Left lung (tissue), 10 donors: ENCODE data around the gene DNAH10. TPM values are rescaled to one million over a fixed set of nuclear protein-coding genes. Genes with fewer than 3 reads are reported as not detected.

ENCODE experiments used
- ATAC-seq: fragments of 200-7000 bp; cut with Tn5 transposase; one replicate; pipeline ENCODE4 v1.9.1; 2020; ENCODE audit warnings: moderate library complexity
- DNase-seq, 4 donors: peaks; one replicate each; pipeline ENCODE4 v3.0.0-alpha.2; 2013 to 2020
- H3K27ac ChIP-seq, 2 donors: fragments of 200-600 bp; sonication (generic) in 1 of 2; one replicate each; pipeline versions ENCODE4 v1.5.0 to v1.8.0; 2020 to 2021
- H3K27me3 ChIP-seq, 2 donors: fragments of 200-600 bp; sonication (generic) in 1 of 2; one replicate each; pipeline versions ENCODE4 v1.5.0 to v1.8.0; 2020 to 2021
- H3K36me3 ChIP-seq, 2 donors: fragments of 200-600 bp; sonication (generic) in 1 of 2; one replicate each; pipeline versions ENCODE4 v1.5.0 to v1.8.0; 2020 to 2021
- H3K4me1 ChIP-seq, 2 donors: fragments of 200-600 bp; one replicate each; pipeline ENCODE4 v1.8.0; 2021
- H3K4me3 ChIP-seq, 2 donors: fragments of 200-600 bp; sonication (generic) in 1 of 2; one replicate each; pipeline versions ENCODE4 v1.5.0 to v1.8.0; 2020 to 2021; ENCODE audit warnings: mild to moderate bottlenecking in 1 of 2
- H3K9me3 ChIP-seq, 2 donors: fragments of 200-600 bp; sonication (generic) in 1 of 2; one replicate each; pipeline versions ENCODE4 v1.5.0 to v1.8.0; 2020 to 2021
- CTCF ChIP-seq, 2 donors: fragments of 200-600 bp; sonication (generic) in 1 of 2; IDR thresholded peaks; one replicate each; pipeline versions ENCODE4 v1.5.0 to v1.8.0; 2021; ENCODE audit warnings: antibody characterized with exemption in 2 of 2
- intact Hi-C, 2 donors: fragments of 100-400 bp; cut with DNase I; formaldehyde crosslinking; loops; one replicate each; pipeline versions ENCODE4 v1.11.2 to v1.14.2; 2022
- polyA plus RNA-seq, 6 donors: library from polyadenylated mRNA; unstranded; fragments of 120-200 nt; gene quantifications; one replicate each; pipeline ENCODE4 v1.2.1, GENCODE V29; 2013; ENCODE audit not compliant: insufficient read length in 6 of 6
- total RNA-seq, 2 donors: library from RNA; stranded (reverse); fragmentation: NEBNext Ultra II Directional; extraction: Animal tissue kit (Norgen Biotek cat#: 25700); gene quantifications; one replicate each; pipeline ENCODE4 v1.2.1, GENCODE V29; 2021
- donor health status: DM: no; HTN: yes; CAD: no.
- donor health status: DM: no; HTN: no; CAD: no.

DNAH10 gene
- total and polyA plus RNA-seq, 8 donors, result 0.79 to 10.4 (median 6.5) TPM

GRCh38 chr12:123958462-123958861 lies 196.4 kb downstream of the DNAH10 start:
- intact Hi-C loops, result no loop called here
- no peaks in the 10 kb centered on the region for H3K36me3 ChIP-seq
- no peak overlapping the region for H3K4me3 ChIP-seq
- H3K9me3 ChIP-seq, result no peaks in the 10 kb centered on the region
- no peak overlapping the region for H3K27ac ChIP-seq
- no peak for TF ChIP-seq CTCF (IDR thresholded peaks at IDR 0.05)
- ATAC-seq, result peak; percentile 33
- no peak for DNase-seq
- peaks cover 0 to 5% of the 10 kb centered on the region in 2 donors for H3K4me1 ChIP-seq
- no peaks in the 10 kb centered on the region for H3K27me3 ChIP-seq

- DNase-seq (no peak), ATAC-seq (no peak)
- no peak overlapping the region for H3K4me3 ChIP-seq
- no peaks in the 10 kb centered on the region for H3K27me3 ChIP-seq
- intact Hi-C loops, result no loop called here
- H3K36me3 ChIP-seq, result no peaks in the 10 kb centered on the region
- TF ChIP-seq CTCF (IDR thresholded peaks at IDR 0.05), result no peak
- H3K9me3 ChIP-seq, result no peaks in the 10 kb centered on the region
- H3K4me1 ChIP-seq, result peaks cover 0 to 5% of the 10 kb centered on the region in 2 donors
- no peak overlapping the region for H3K27ac ChIP-seq
Observed at GRCh38 chr12:123958876-123959275, 196.8 kb downstream of the DNAH10 start.

- peaks cover 0 to 5% of the 10 kb centered on the region in 2 donors for H3K4me1 ChIP-seq
- H3K36me3 ChIP-seq, result no peaks in the 10 kb centered on the region
Observed at GRCh38 chr12:123960029-123960735, 198.1 kb downstream of the DNAH10 start.

GRCh38 chr12:123960856-123961255 lies 198.8 kb downstream of the DNAH10 start:
- intact Hi-C loops, result no loop called here
- TF ChIP-seq CTCF (IDR thresholded peaks at IDR 0.05), result no peak
- Histone ChIP-seq H3K27me3 (no peaks in the 10 kb centered on the region), H3K4me1 (peaks cover 0 to 5% of the 10 kb centered on the region in 2 donors), H3K4me3 (no peak overlapping the region), H3K9me3 (no peaks in the 10 kb centered on the region), H3K27ac (no peak overlapping the region), H3K36me3 (no peaks in the 10 kb centered on the region)
- ATAC-seq, result no peak
- DNase-seq, result no peak

More at GRCh38 chr12:123960029-123960735, 198.1 kb downstream of the DNAH10 start:
- no peak overlapping the region for H3K4me3 ChIP-seq
- no peaks in the 10 kb centered on the region for H3K9me3 ChIP-seq
- H3K27me3 ChIP-seq, result no peaks in the 10 kb centered on the region
- no peak overlapping the region for H3K27ac ChIP-seq
- intact Hi-C loops, result no loop called here
- ATAC-seq (no peak), DNase-seq (no peak)
- no peak for TF ChIP-seq CTCF (IDR thresholded peaks at IDR 0.05)

GRCh38 chr12:123961585-123962345 lies 199.7 kb downstream of the DNAH10 start:
- H3K27me3 ChIP-seq, result no peaks in the 10 kb centered on the region
- intact Hi-C loops, result no loop called here
- no peak overlapping the region for H3K27ac ChIP-seq
- no peak overlapping the region for H3K4me3 ChIP-seq
- H3K9me3 ChIP-seq, result no peaks in the 10 kb centered on the region
- H3K36me3 ChIP-seq, result no peaks in the 10 kb centered on the region
- peak; percentile 74 for ATAC-seq
- H3K4me1 ChIP-seq, result peaks cover 0 to 5% of the 10 kb centered on the region in 2 donors
- no peak for TF ChIP-seq CTCF (IDR thresholded peaks at IDR 0.05)
- no peak for DNase-seq
